Measurements from ENCODE around the gene INPP1. TPM values are rescaled to one million over a fixed set of nuclear protein-coding genes. Genes with fewer than 3 reads are reported as not detected.

Gene INPP1
- total RNA-seq, 2 experiments from 2014 or later, result not detected

GRCh38 chr2:190323406-190323805 is 20.0 kb upstream of the INPP1 start:
- no peaks in the 10 kb centered on the region for H4K20me1 ChIP-seq (ENCODE audit: insufficient read depth, low read length)
- ChIA-PET CTCF (ENCODE audit: unreplicated experiment) (no interaction called here), POLR2A (no interaction called here)
- no peaks in the 10 kb centered on the region for H3K9me2 ChIP-seq (ENCODE audit: insufficient read depth, low read length)
- DNase-seq (ENCODE audit: low spot score), result no peak
- no peak overlapping the region for H3K4me3 ChIP-seq (ENCODE audit: low read depth, low read length, poor library complexity, severe bottlenecking)
- no peak for TF ChIP-seq EZH2phosphoT487 (IDR thresholded peaks at IDR 0.05; ENCODE audit: borderline replicate concordance, low read depth, low read length)
- TF ChIP-seq, protein P1, sequence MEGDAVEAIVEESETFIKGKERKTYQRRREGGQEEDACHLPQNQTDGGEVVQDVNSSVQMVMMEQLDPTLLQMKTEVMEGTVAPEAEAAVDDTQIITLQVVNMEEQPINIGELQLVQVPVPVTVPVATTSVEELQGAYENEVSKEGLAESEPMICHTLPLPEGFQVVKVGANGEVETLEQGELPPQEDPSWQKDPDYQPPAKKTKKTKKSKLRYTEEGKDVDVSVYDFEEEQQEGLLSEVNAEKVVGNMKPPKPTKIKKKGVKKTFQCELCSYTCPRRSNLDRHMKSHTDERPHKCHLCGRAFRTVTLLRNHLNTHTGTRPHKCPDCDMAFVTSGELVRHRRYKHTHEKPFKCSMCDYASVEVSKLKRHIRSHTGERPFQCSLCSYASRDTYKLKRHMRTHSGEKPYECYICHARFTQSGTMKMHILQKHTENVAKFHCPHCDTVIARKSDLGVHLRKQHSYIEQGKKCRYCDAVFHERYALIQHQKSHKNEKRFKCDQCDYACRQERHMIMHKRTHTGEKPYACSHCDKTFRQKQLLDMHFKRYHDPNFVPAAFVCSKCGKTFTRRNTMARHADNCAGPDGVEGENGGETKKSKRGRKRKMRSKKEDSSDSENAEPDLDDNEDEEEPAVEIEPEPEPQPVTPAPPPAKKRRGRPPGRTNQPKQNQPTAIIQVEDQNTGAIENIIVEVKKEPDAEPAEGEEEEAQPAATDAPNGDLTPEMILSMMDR (conservative IDR thresholded peaks at IDR 0.05; ENCODE audit: low read length), result no peak
- no TSS peak for BruUV-seq (replicated peaks)
- H3K79me2 ChIP-seq (ENCODE audit: insufficient read depth, low read depth, low read length), result peaks cover 2% of the 10 kb centered on the region; the same call in 1 of the 2 replicates
- H2AFZ ChIP-seq (ENCODE audit: low read length), result no peak overlapping the region
- H3K4me1 ChIP-seq (ENCODE audit: insufficient read depth, low read length, poor library complexity, severe bottlenecking), result peaks cover 19% of the 10 kb centered on the region
- H3K9me3 ChIP-seq (ENCODE audit: low read length), result no peaks in the 10 kb centered on the region
- H3K4me2 ChIP-seq (ENCODE audit: low read length), result no peak overlapping the region
- H3K27ac ChIP-seq (ENCODE audit: low read depth, low read length, poor library complexity, severe bottlenecking), result no peak overlapping the region
- H3K36me3 ChIP-seq (ENCODE audit: insufficient read depth, low read length), result no peaks in the 10 kb centered on the region
- intact Hi-C loops (cut with micrococcal nuclease; ENCODE audit: unreplicated experiment), result no loop called here

DNA sequence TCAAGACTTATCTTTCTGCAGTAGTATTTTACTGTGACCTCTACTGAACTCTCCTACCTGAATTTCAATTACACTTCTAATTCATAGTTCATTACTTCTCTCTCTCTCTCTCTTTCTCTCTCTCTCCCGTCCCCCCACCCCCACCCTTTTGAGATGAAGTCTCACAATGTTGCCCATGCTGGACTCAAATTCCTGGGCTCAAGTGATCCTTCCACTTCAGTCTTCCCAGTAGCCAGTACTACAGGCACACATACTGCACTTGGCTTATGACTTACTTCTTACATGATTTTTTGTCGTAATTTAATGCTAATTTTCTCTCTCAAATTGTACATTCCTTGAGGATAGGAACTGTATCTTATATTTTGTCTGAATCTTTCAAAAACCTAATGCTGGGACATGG is 17.8 kb upstream of the INPP1 start:
- Histone ChIP-seq H3K27ac (ENCODE audit: low read depth, low read length, poor library complexity, severe bottlenecking) (no peak overlapping the region), H3K79me2 (ENCODE audit: insufficient read depth, low read depth, low read length) (peaks cover 2% of the 10 kb centered on the region; the same call in 1 of the 2 replicates), H3K9me3 (ENCODE audit: low read length) (no peaks in the 10 kb centered on the region), H3K36me3 (ENCODE audit: insufficient read depth, low read length) (no peaks in the 10 kb centered on the region), H3K4me1 (ENCODE audit: insufficient read depth, low read length, poor library complexity, severe bottlenecking) (peaks cover 5% of the 10 kb centered on the region), H3K4me2 (ENCODE audit: low read length) (no peak overlapping the region), H2AFZ (ENCODE audit: low read length) (no peak overlapping the region), H3K9me2 (ENCODE audit: insufficient read depth, low read length) (no peaks in the 10 kb centered on the region), H4K20me1 (ENCODE audit: insufficient read depth, low read length) (no peaks in the 10 kb centered on the region), H3K4me3 (ENCODE audit: low read depth, low read length, poor library complexity, severe bottlenecking) (no peak overlapping the region)
- TF ChIP-seq EZH2phosphoT487 (IDR thresholded peaks at IDR 0.05; ENCODE audit: borderline replicate concordance, low read depth, low read length), result no peak
- TF ChIP-seq, protein P1 (conservative IDR thresholded peaks at IDR 0.05; ENCODE audit: low read length), result no peak
- DNase-seq (ENCODE audit: low spot score), result no peak
- CTCF ChIA-PET (ENCODE audit: unreplicated experiment), result no interaction called here
- intact Hi-C loops (cut with micrococcal nuclease; ENCODE audit: unreplicated experiment), result no loop called here
- no TSS peak for BruUV-seq (replicated peaks)
- POLR2A ChIA-PET, result no interaction called here

GRCh38 chr2:190327867-190328572 is 15.4 kb upstream of the INPP1 start:
- POLR2A ChIA-PET, result no interaction called here
- Histone ChIP-seq H4K20me1 (ENCODE audit: insufficient read depth, low read length) (no peaks in the 10 kb centered on the region), H3K79me2 (ENCODE audit: insufficient read depth, low read depth, low read length) (no peaks in the 10 kb centered on the region), H3K4me1 (ENCODE audit: insufficient read depth, low read length, poor library complexity, severe bottlenecking) (no peaks in the 10 kb centered on the region), H3K27ac (ENCODE audit: low read depth, low read length, poor library complexity, severe bottlenecking) (no peak overlapping the region), H3K36me3 (ENCODE audit: insufficient read depth, low read length) (no peaks in the 10 kb centered on the region), H3K9me2 (ENCODE audit: insufficient read depth, low read length) (no peaks in the 10 kb centered on the region), H2AFZ (ENCODE audit: low read length) (no peak overlapping the region), H3K4me2 (ENCODE audit: low read length) (no peak overlapping the region), H3K4me3 (ENCODE audit: low read depth, low read length, poor library complexity, severe bottlenecking) (no peak overlapping the region), H3K9me3 (ENCODE audit: low read length) (no peaks in the 10 kb centered on the region)
- no peak for DNase-seq (ENCODE audit: low spot score)
- intact Hi-C loops (cut with micrococcal nuclease; ENCODE audit: unreplicated experiment), result no loop called here
- CTCF ChIA-PET (ENCODE audit: unreplicated experiment), result no interaction called here
- no TSS peak for BruUV-seq (replicated peaks)
- TF ChIP-seq, protein P1 (conservative IDR thresholded peaks at IDR 0.05; ENCODE audit: low read length), result no peak
- no peak for TF ChIP-seq EZH2phosphoT487 (IDR thresholded peaks at IDR 0.05; ENCODE audit: borderline replicate concordance, low read depth, low read length)

Data from OCI-LY7 (cell line).